Measurements from ENCODE around the gene PLEKHS1.

Gene PLEKHS1

GRCh38 chr10:113753020-113753692 lies 1.7 kb downstream of the PLEKHS1 start:
- no peak for DNase-seq
- Histone ChIP-seq H3K79me2 (ENCODE audit: control insufficient read depth, insufficient read depth, low read length) (no peaks in the 10 kb centered on the region), H2BK120ac (ENCODE audit: low read depth, low read length) (no peak overlapping the region), H3K4me1 (ENCODE audit: control insufficient read depth, low read depth, low read length) (no peaks in the 10 kb centered on the region), H3K79me1 (ENCODE audit: low read length) (no peaks in the 10 kb centered on the region), H3K4ac (ENCODE audit: low read depth, low read length) (no peak overlapping the region), H3K56ac (ENCODE audit: low read length) (no peak overlapping the region), H3K4me3 (ENCODE audit: low read length) (no peak overlapping the region), H3K9ac (ENCODE audit: low read length) (no peak overlapping the region), H4K5ac (ENCODE audit: low read length) (no peak overlapping the region), H3K23ac (ENCODE audit: low read length) (no peak overlapping the region), H3K18ac (ENCODE audit: low read length) (no peak overlapping the region), H3K36me3 (ENCODE audit: control insufficient read depth, insufficient read depth, low read length) (no peaks in the 10 kb centered on the region), H2BK5ac (ENCODE audit: low read length) (no peak overlapping the region), H2BK15ac (replicated peaks; ENCODE audit: low read depth) (no peak overlapping the region), H3K4me2 (ENCODE audit: low read length) (no peak overlapping the region), H2AK5ac (ENCODE audit: low read length) (no peak overlapping the region), H4K8ac (ENCODE audit: low read depth, low read length) (no peak overlapping the region), H3K27me3 (ENCODE audit: insufficient read depth, low read length, poor library complexity) (no peaks in the 10 kb centered on the region), H3K27ac (ENCODE audit: low read depth, low read length) (no peak overlapping the region)
- WGBS (ENCODE audit: extremely low coverage, insufficient coverage, low lambda C conversion rate), result no CpG with 5 or more reads among the region's 9 CpGs

GRCh38 chr10:113754125-113754524 lies 2.6 kb downstream of the PLEKHS1 start:
- Histone ChIP-seq H3K36me3 (ENCODE audit: control insufficient read depth, insufficient read depth, low read length) (no peaks in the 10 kb centered on the region), H3K9ac (ENCODE audit: low read length) (no peak overlapping the region), H2BK5ac (ENCODE audit: low read length) (no peak overlapping the region), H3K79me2 (ENCODE audit: control insufficient read depth, insufficient read depth, low read length) (no peaks in the 10 kb centered on the region), H2AK5ac (ENCODE audit: low read length) (no peak overlapping the region), H3K4me3 (ENCODE audit: low read length) (no peak overlapping the region), H3K56ac (ENCODE audit: low read length) (no peak overlapping the region), H3K23ac (ENCODE audit: low read length) (no peak overlapping the region), H3K18ac (ENCODE audit: low read length) (no peak overlapping the region), H4K5ac (ENCODE audit: low read length) (no peak overlapping the region), H3K79me1 (ENCODE audit: low read length) (no peaks in the 10 kb centered on the region), H3K4me1 (ENCODE audit: control insufficient read depth, low read depth, low read length) (no peaks in the 10 kb centered on the region), H3K4me2 (ENCODE audit: low read length) (no peak overlapping the region), H3K4ac (ENCODE audit: low read depth, low read length) (no peak overlapping the region), H2BK15ac (replicated peaks; ENCODE audit: low read depth) (no peak overlapping the region), H3K27me3 (ENCODE audit: insufficient read depth, low read length, poor library complexity) (no peaks in the 10 kb centered on the region), H4K8ac (ENCODE audit: low read depth, low read length) (no peak overlapping the region), H2BK120ac (ENCODE audit: low read depth, low read length) (no peak overlapping the region), H3K27ac (ENCODE audit: low read depth, low read length) (no peak overlapping the region)
- no peak for DNase-seq
- no CpG with 5 or more reads among the region's 3 CpGs for WGBS (ENCODE audit: extremely low coverage, insufficient coverage, low lambda C conversion rate)

- no peak overlapping the region for H3K56ac ChIP-seq (ENCODE audit: low read length)
- no peaks in the 10 kb centered on the region for H3K79me2 ChIP-seq (ENCODE audit: control insufficient read depth, insufficient read depth, low read length)
- no peak overlapping the region for H4K8ac ChIP-seq (ENCODE audit: low read depth, low read length)
- H3K18ac ChIP-seq (ENCODE audit: low read length), result no peak overlapping the region
- H2BK15ac ChIP-seq (replicated peaks; ENCODE audit: low read depth), result no peak overlapping the region
- no peak overlapping the region for H2AK5ac ChIP-seq (ENCODE audit: low read length)
- H3K27me3 ChIP-seq (ENCODE audit: insufficient read depth, low read length, poor library complexity), result no peaks in the 10 kb centered on the region
- no peak overlapping the region for H4K5ac ChIP-seq (ENCODE audit: low read length)
- no peak overlapping the region for H2BK5ac ChIP-seq (ENCODE audit: low read length)
- H3K4me1 ChIP-seq (ENCODE audit: control insufficient read depth, low read depth, low read length), result no peaks in the 10 kb centered on the region
- H3K23ac ChIP-seq (ENCODE audit: low read length), result no peak overlapping the region
- no peaks in the 10 kb centered on the region for H3K36me3 ChIP-seq (ENCODE audit: control insufficient read depth, insufficient read depth, low read length)
- H3K27ac ChIP-seq (ENCODE audit: low read depth, low read length), result no peak overlapping the region
- H3K4me2 ChIP-seq (ENCODE audit: low read length), result no peak overlapping the region
- H2BK120ac ChIP-seq (ENCODE audit: low read depth, low read length), result no peak overlapping the region
- peak; percentile 68 for DNase-seq
- H3K79me1 ChIP-seq (ENCODE audit: low read length), result no peaks in the 10 kb centered on the region
- no peak overlapping the region for H3K4me3 ChIP-seq (ENCODE audit: low read length)
- H3K9ac ChIP-seq (ENCODE audit: low read length), result no peak overlapping the region
- no peak overlapping the region for H3K4ac ChIP-seq (ENCODE audit: low read depth, low read length)
- no CpG with 5 or more reads among the region's 9 CpGs for WGBS (ENCODE audit: extremely low coverage, insufficient coverage, low lambda C conversion rate)
Measured at GRCh38 chr10:113754768-113755167, 3.3 kb downstream of the PLEKHS1 start.

GRCh38 chr10:113756940-113757543 lies 5.6 kb downstream of the PLEKHS1 start:
- no peak overlapping the region for H4K8ac ChIP-seq (ENCODE audit: low read depth, low read length)
- H3K9ac ChIP-seq (ENCODE audit: low read length), result no peak overlapping the region
- no CpG with 5 or more reads among the region's 12 CpGs for WGBS (ENCODE audit: extremely low coverage, insufficient coverage, low lambda C conversion rate)
- no peak overlapping the region for H3K23ac ChIP-seq (ENCODE audit: low read length)
- H3K27me3 ChIP-seq (ENCODE audit: insufficient read depth, low read length, poor library complexity), result no peaks in the 10 kb centered on the region
- H3K4me1 ChIP-seq (ENCODE audit: control insufficient read depth, low read depth, low read length), result no peaks in the 10 kb centered on the region
- H3K56ac ChIP-seq (ENCODE audit: low read length), result no peak overlapping the region
- no peak overlapping the region for H3K4ac ChIP-seq (ENCODE audit: low read depth, low read length)
- H3K27ac ChIP-seq (ENCODE audit: low read depth, low read length), result no peak overlapping the region
- no peaks in the 10 kb centered on the region for H3K36me3 ChIP-seq (ENCODE audit: control insufficient read depth, insufficient read depth, low read length)
- H3K79me1 ChIP-seq (ENCODE audit: low read length), result no peaks in the 10 kb centered on the region
- no peak overlapping the region for H2AK5ac ChIP-seq (ENCODE audit: low read length)
- no peak for DNase-seq
- H3K4me3 ChIP-seq (ENCODE audit: low read length), result no peak overlapping the region
- no peak overlapping the region for H2BK15ac ChIP-seq (replicated peaks; ENCODE audit: low read depth)
- no peak overlapping the region for H4K5ac ChIP-seq (ENCODE audit: low read length)
- H2BK120ac ChIP-seq (ENCODE audit: low read depth, low read length), result no peak overlapping the region
- no peak overlapping the region for H3K4me2 ChIP-seq (ENCODE audit: low read length)
- H3K18ac ChIP-seq (ENCODE audit: low read length), result no peak overlapping the region
- no peaks in the 10 kb centered on the region for H3K79me2 ChIP-seq (ENCODE audit: control insufficient read depth, insufficient read depth, low read length)
- no peak overlapping the region for H2BK5ac ChIP-seq (ENCODE audit: low read length)

- Histone ChIP-seq H3K27ac (ENCODE audit: low read depth, low read length) (no peak overlapping the region), H3K9ac (ENCODE audit: low read length) (no peak overlapping the region), H3K4me1 (ENCODE audit: control insufficient read depth, low read depth, low read length) (no peaks in the 10 kb centered on the region), H3K4me3 (ENCODE audit: low read length) (no peak overlapping the region), H3K79me1 (ENCODE audit: low read length) (no peaks in the 10 kb centered on the region), H2AK5ac (ENCODE audit: low read length) (no peak overlapping the region), H3K36me3 (ENCODE audit: control insufficient read depth, insufficient read depth, low read length) (no peaks in the 10 kb centered on the region), H2BK5ac (ENCODE audit: low read length) (no peak overlapping the region), H3K27me3 (ENCODE audit: insufficient read depth, low read length, poor library complexity) (no peaks in the 10 kb centered on the region), H2BK120ac (ENCODE audit: low read depth, low read length) (no peak overlapping the region), H4K8ac (ENCODE audit: low read depth, low read length) (no peak overlapping the region), H3K4ac (ENCODE audit: low read depth, low read length) (no peak overlapping the region), H3K23ac (ENCODE audit: low read length) (no peak overlapping the region), H4K5ac (ENCODE audit: low read length) (no peak overlapping the region), H2BK15ac (replicated peaks; ENCODE audit: low read depth) (no peak overlapping the region), H3K18ac (ENCODE audit: low read length) (no peak overlapping the region), H3K4me2 (ENCODE audit: low read length) (no peak overlapping the region), H3K56ac (ENCODE audit: low read length) (no peak overlapping the region), H3K79me2 (ENCODE audit: control insufficient read depth, insufficient read depth, low read length) (no peaks in the 10 kb centered on the region)
- no peak for DNase-seq
- WGBS (ENCODE audit: extremely low coverage, insufficient coverage, low lambda C conversion rate), result no CpG with 5 or more reads among the region's 1 CpG
Measured at GRCh38 chr10:113762083-113762482, 10.6 kb downstream of the PLEKHS1 start.

GRCh38 chr10:113764582-113764981 lies 13.1 kb downstream of the PLEKHS1 start:
- no peak for DNase-seq
- Histone ChIP-seq H3K9ac (ENCODE audit: low read length) (no peak overlapping the region), H2BK120ac (ENCODE audit: low read depth, low read length) (no peak overlapping the region), H3K79me1 (ENCODE audit: low read length) (no peaks in the 10 kb centered on the region), H3K56ac (ENCODE audit: low read length) (no peak overlapping the region), H2AK5ac (ENCODE audit: low read length) (no peak overlapping the region), H2BK15ac (replicated peaks; ENCODE audit: low read depth) (no peak overlapping the region), H4K5ac (ENCODE audit: low read length) (no peak overlapping the region), H3K27me3 (ENCODE audit: insufficient read depth, low read length, poor library complexity) (no peaks in the 10 kb centered on the region), H3K4me3 (ENCODE audit: low read length) (no peak overlapping the region), H3K79me2 (ENCODE audit: control insufficient read depth, insufficient read depth, low read length) (no peaks in the 10 kb centered on the region), H3K36me3 (ENCODE audit: control insufficient read depth, insufficient read depth, low read length) (no peaks in the 10 kb centered on the region), H3K27ac (ENCODE audit: low read depth, low read length) (no peak overlapping the region), H3K4me2 (ENCODE audit: low read length) (no peak overlapping the region), H3K4me1 (ENCODE audit: control insufficient read depth, low read depth, low read length) (no peaks in the 10 kb centered on the region), H3K23ac (ENCODE audit: low read length) (no peak overlapping the region), H3K18ac (ENCODE audit: low read length) (no peak overlapping the region), H3K4ac (ENCODE audit: low read depth, low read length) (no peak overlapping the region), H4K8ac (ENCODE audit: low read depth, low read length) (no peak overlapping the region), H2BK5ac (ENCODE audit: low read length) (no peak overlapping the region)
- WGBS (ENCODE audit: extremely low coverage, insufficient coverage, low lambda C conversion rate), result no CpG with 5 or more reads among the region's 1 CpG

Measured in mesendoderm (in vitro differentiated cells).